Heart left ventricle (tissue), 13 donors: ENCODE measurements around the gene WHAMM.

ENCODE experiments used
- CTCF ChIP-seq, 12 donors: fragments of 200-600 bp; sonication (generic) in 4 of 12; IDR thresholded peaks; one replicate each; pipeline versions ENCODE4 v1.5.0 to v1.8.0; 2018 to 2022; ENCODE audit warnings: antibody characterized with exemption in 12 of 12, mild to moderate bottlenecking in 5 of 12
- POLR2A ChIP-seq, 2 donors: fragments of 450-650 bp; IDR thresholded peaks; one replicate each; pipeline ENCODE4 v1.6.1; 2017; ENCODE audit warnings: antibody characterized with exemption in 2 of 2, mild to moderate bottlenecking in 2 of 2, moderate library complexity in 2 of 2
- donor health status: ischemic (EF 13 %, LVEDD 7.1; RV severe dilation, severe dysfunction).
- donor health status: DM: no; HTN: yes; CAD: no.
- donor health status: DM: no; HTN: no; CAD: no.
- donor health status: ischemic (EF 25% LVEDD 6.9; RV normal size, moderate dysfunction).
- donor health status: ischemic (EF 25% LVEDD 5.7; RV mildly dilated, moderate dysfunction).
- donor health status: ischemic (EF 35%, LVEDD 5.7; RV mildly dilated, moderate dysfunction).
- donor health status: nonischemic (EF 11% LVEDD 7.7; RV severe dilation, severe dysfunction).
- donor health status: DM: yes; HTN: yes; CAD: no.
- donor health status: PGD.
- donor health status: ischemic (EF 29% LVEDD 5.4; RV normal size, mild dysfunction).
- donor health status: nonischemic (EF 23%, LVEDD 6.1; RV moderate dilation, normal function).

GRCh38 chr15:82870727-82871320 is 61.4 kb downstream of the WHAMM start:
- no peak for TF ChIP-seq POLR2A (IDR thresholded peaks at IDR 0.05)
- TF ChIP-seq CTCF (IDR thresholded peaks at IDR 0.05) = no peak
